GM18499 (cell line): ENCODE data around the gene RAB26.
"Not testable (repeated sequence)": the region's sequence is repeated elsewhere in the genome, so short reads cannot be mapped to it uniquely, and the experiment has no call there.

Source experiments
- ATAC-seq: cut with Tn5 transposase; IDR thresholded peaks from one replicate; pipeline ENCODE4 v1.9.1; 2021; ENCODE audit warnings: moderate number of reproducible peaks; ENCODE audit not compliant: insufficient read depth, unreplicated experiment

Gene RAB26

GRCh38 chr16:2147981-2148671 lies at the start of gene RAB26:
Gene RAB26, plus strand, starts transcription at chr16:2148625. Its CDS starts 159 bp downstream, at chr16:2148784.
- no peak for ATAC-seq

- ATAC-seq = not testable (repeated sequence)
Measured at GRCh38 chr16:2101581-2101980, 46.8 kb upstream of the RAB26 start.

GRCh38 chr16:2102471-2102870 lies 46.0 kb upstream of the RAB26 start:
- no peak for ATAC-seq

GRCh38 chr16:2104464-2104863 lies 44.0 kb upstream of the RAB26 start:
- not testable (repeated sequence) for ATAC-seq

GRCh38 chr16:2105291-2105690 lies 43.1 kb upstream of the RAB26 start:
- ATAC-seq = not testable (repeated sequence)

- not testable (repeated sequence) for ATAC-seq
Measured at GRCh38 chr16:2105769-2106168, 42.7 kb upstream of the RAB26 start.

- ATAC-seq = not testable (repeated sequence)
Measured at GRCh38 chr16:2106211-2106610, 42.2 kb upstream of the RAB26 start.

- ATAC-seq = not testable (repeated sequence)
Measured at GRCh38 chr16:2107121-2107790, 41.2 kb upstream of the RAB26 start.

GRCh38 chr16:2107791-2108125 lies 40.7 kb upstream of the RAB26 start:
- not testable (repeated sequence) for ATAC-seq

- not testable (repeated sequence) for ATAC-seq
Measured at GRCh38 chr16:2108446-2109270, 39.8 kb upstream of the RAB26 start.

GRCh38 chr16:2109271-2109580 lies 39.2 kb upstream of the RAB26 start:
- ATAC-seq = not testable (repeated sequence)

- not testable (repeated sequence) for ATAC-seq
Measured at GRCh38 chr16:2109872-2110271, 38.6 kb upstream of the RAB26 start.

- ATAC-seq = not testable (repeated sequence)
Measured at GRCh38 chr16:2110332-2111008, 38.0 kb upstream of the RAB26 start.

GRCh38 chr16:2111009-2111353 lies 37.4 kb upstream of the RAB26 start:
- not testable (repeated sequence) for ATAC-seq

- ATAC-seq = not testable (repeated sequence)
Measured at GRCh38 chr16:2111412-2112335, 36.8 kb upstream of the RAB26 start.

- ATAC-seq = not testable (repeated sequence)
Measured at GRCh38 chr16:2112539-2113106, 35.8 kb upstream of the RAB26 start.

GRCh38 chr16:2114225-2114624 lies 34.2 kb upstream of the RAB26 start:
- not testable (repeated sequence) for ATAC-seq

- ATAC-seq = not testable (repeated sequence)
Measured at GRCh38 chr16:2114885-2115590, 33.4 kb upstream of the RAB26 start.

- no peak for ATAC-seq
Measured at GRCh38 chr16:2115591-2115973, 32.8 kb upstream of the RAB26 start.
